ENCODE measurements around the gene KLHL13.

Gene KLHL13

DNA sequence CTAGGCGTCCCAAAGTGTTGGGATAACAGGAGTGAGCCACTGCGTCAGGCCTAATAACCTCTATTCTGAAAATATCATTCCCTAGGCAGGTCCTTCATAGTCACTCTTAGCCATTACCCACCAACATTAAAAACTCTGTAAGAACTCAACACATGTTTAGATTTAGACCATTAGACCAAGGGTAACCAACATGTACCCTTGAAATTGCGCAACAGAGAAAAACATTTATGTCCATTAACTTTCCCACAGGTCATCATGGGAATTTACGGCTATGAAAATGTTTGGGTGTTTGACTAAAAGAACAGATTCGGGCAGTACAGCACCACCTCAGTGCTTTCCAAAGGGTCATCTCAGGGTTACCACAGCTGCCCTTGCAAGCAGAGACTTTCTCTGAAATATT lies 7.5 kb downstream of the KLHL13 start:
- H3K27ac ChIP-seq (ENCODE audit: low read depth, low read length, poor library complexity, severe bottlenecking), result no peak overlapping the region
- H3K27me3 ChIP-seq (ENCODE audit: insufficient read depth, low read length), result no peaks in the 10 kb centered on the region
- H3F3A ChIP-seq (ENCODE audit: insufficient read depth, low read length), result no peaks in the 10 kb centered on the region
- H3K36me3 ChIP-seq (ENCODE audit: insufficient read depth, low read length), result no peaks in the 10 kb centered on the region
- no peaks in the 10 kb centered on the region for H3K9me2 ChIP-seq (ENCODE audit: low read depth, low read length)
- no peaks in the 10 kb centered on the region for H4K20me1 ChIP-seq (ENCODE audit: insufficient read depth, low read length)
- H3K4me1 ChIP-seq (ENCODE audit: insufficient read depth, low read length, severe bottlenecking), result no peaks in the 10 kb centered on the region
- TF ChIP-seq EZH2 (IDR thresholded peaks at IDR 0.05; ENCODE audit: borderline replicate concordance, low read length), result no peak
- TF ChIP-seq, protein P1, sequence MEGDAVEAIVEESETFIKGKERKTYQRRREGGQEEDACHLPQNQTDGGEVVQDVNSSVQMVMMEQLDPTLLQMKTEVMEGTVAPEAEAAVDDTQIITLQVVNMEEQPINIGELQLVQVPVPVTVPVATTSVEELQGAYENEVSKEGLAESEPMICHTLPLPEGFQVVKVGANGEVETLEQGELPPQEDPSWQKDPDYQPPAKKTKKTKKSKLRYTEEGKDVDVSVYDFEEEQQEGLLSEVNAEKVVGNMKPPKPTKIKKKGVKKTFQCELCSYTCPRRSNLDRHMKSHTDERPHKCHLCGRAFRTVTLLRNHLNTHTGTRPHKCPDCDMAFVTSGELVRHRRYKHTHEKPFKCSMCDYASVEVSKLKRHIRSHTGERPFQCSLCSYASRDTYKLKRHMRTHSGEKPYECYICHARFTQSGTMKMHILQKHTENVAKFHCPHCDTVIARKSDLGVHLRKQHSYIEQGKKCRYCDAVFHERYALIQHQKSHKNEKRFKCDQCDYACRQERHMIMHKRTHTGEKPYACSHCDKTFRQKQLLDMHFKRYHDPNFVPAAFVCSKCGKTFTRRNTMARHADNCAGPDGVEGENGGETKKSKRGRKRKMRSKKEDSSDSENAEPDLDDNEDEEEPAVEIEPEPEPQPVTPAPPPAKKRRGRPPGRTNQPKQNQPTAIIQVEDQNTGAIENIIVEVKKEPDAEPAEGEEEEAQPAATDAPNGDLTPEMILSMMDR (IDR thresholded peaks at IDR 0.05; ENCODE audit: low read length), result no peak
- H3K9ac ChIP-seq (ENCODE audit: low read length), result no peak overlapping the region
- H2AFZ ChIP-seq (ENCODE audit: low read length), result no peak overlapping the region
- no peaks in the 10 kb centered on the region for H3K79me2 ChIP-seq (ENCODE audit: insufficient read depth, low read length)
- H3K4me3 ChIP-seq (ENCODE audit: low read depth, low read length, poor library complexity, severe bottlenecking), result no peak overlapping the region
- no peak overlapping the region for H3K4me2 ChIP-seq (ENCODE audit: low read length)
- H3K9me3 ChIP-seq (ENCODE audit: low read length), result no peaks in the 10 kb centered on the region

DNA sequence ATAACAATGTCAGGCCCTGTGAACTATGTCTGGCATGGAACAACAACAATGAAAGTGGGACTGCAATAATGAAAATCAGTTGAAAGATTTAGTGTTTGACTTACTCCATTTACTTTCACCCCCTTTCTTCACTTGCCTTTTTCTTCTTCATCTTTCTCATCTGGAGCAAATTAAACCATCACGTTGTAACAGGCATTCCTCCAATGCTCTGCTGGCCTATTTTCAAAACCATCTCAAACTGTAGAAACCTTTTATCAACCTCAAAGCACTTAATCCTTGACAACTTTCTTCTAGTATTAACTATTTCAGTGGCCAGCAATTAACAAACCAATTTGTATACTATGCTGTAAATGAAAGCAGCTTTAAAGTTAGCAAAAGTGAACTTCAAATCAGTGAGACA lies 8.3 kb downstream of the KLHL13 start:
- Histone ChIP-seq H3K36me3 (ENCODE audit: insufficient read depth, low read length) (no peaks in the 10 kb centered on the region), H3K9ac (ENCODE audit: low read length) (no peak overlapping the region), H2AFZ (ENCODE audit: low read length) (no peak overlapping the region), H3F3A (ENCODE audit: insufficient read depth, low read length) (no peaks in the 10 kb centered on the region), H3K79me2 (ENCODE audit: insufficient read depth, low read length) (no peaks in the 10 kb centered on the region), H3K27ac (ENCODE audit: low read depth, low read length, poor library complexity, severe bottlenecking) (no peak overlapping the region), H3K27me3 (ENCODE audit: insufficient read depth, low read length) (no peaks in the 10 kb centered on the region), H4K20me1 (ENCODE audit: insufficient read depth, low read length) (no peaks in the 10 kb centered on the region), H3K4me1 (ENCODE audit: insufficient read depth, low read length, severe bottlenecking) (no peaks in the 10 kb centered on the region), H3K4me3 (ENCODE audit: low read depth, low read length, poor library complexity, severe bottlenecking) (no peak overlapping the region), H3K9me3 (ENCODE audit: low read length) (no peaks in the 10 kb centered on the region), H3K4me2 (ENCODE audit: low read length) (no peak overlapping the region), H3K9me2 (ENCODE audit: low read depth, low read length) (no peaks in the 10 kb centered on the region)
- no peak for TF ChIP-seq EZH2 (IDR thresholded peaks at IDR 0.05; ENCODE audit: borderline replicate concordance, low read length)
- TF ChIP-seq, protein P1 (IDR thresholded peaks at IDR 0.05; ENCODE audit: low read length), result no peak

DNA sequence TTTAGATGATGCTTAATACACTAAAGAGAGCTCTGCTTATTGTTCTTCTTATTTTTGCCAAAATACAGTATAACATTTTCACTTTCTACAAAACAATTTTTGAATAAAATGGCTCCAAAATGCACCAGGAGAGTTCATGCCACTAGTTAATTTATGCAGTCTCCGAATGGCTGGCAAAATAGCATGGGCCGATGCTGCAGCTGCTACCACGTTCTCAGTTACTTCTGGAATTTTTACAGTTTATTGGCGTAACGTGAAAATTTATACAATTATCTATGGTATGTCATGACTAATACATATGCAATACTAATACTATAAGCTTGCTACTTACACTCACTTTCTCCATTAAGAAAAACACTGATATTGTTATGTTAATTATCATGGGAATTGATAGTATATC lies 16.5 kb downstream of the KLHL13 start:
- no peaks in the 10 kb centered on the region for H3K9me2 ChIP-seq (ENCODE audit: low read depth, low read length)
- H3F3A ChIP-seq (ENCODE audit: insufficient read depth, low read length), result no peaks in the 10 kb centered on the region
- H3K9me3 ChIP-seq (ENCODE audit: low read length), result no peaks in the 10 kb centered on the region
- no peaks in the 10 kb centered on the region for H3K4me1 ChIP-seq (ENCODE audit: insufficient read depth, low read length, severe bottlenecking)
- no peak overlapping the region for H3K27ac ChIP-seq (ENCODE audit: low read depth, low read length, poor library complexity, severe bottlenecking)
- H3K36me3 ChIP-seq (ENCODE audit: insufficient read depth, low read length), result no peaks in the 10 kb centered on the region
- H3K9ac ChIP-seq (ENCODE audit: low read length), result no peak overlapping the region
- no peaks in the 10 kb centered on the region for H4K20me1 ChIP-seq (ENCODE audit: insufficient read depth, low read length)
- no peak overlapping the region for H3K4me2 ChIP-seq (ENCODE audit: low read length)
- H2AFZ ChIP-seq (ENCODE audit: low read length), result no peak overlapping the region
- no peak for TF ChIP-seq EZH2 (IDR thresholded peaks at IDR 0.05; ENCODE audit: borderline replicate concordance, low read length)
- TF ChIP-seq, protein P1 (IDR thresholded peaks at IDR 0.05; ENCODE audit: low read length), result no peak
- H3K4me3 ChIP-seq (ENCODE audit: low read depth, low read length, poor library complexity, severe bottlenecking), result no peak overlapping the region
- no peaks in the 10 kb centered on the region for H3K27me3 ChIP-seq (ENCODE audit: insufficient read depth, low read length)
- H3K79me2 ChIP-seq (ENCODE audit: insufficient read depth, low read length), result no peaks in the 10 kb centered on the region

All from OCI-LY1 (cell line).